CD4-positive, alpha-beta T cell treated with Interleukin-2 at 100 ng/mL for 4 hours (primary cell): ENCODE measurements around the gene CCDC69.

Source experiments
- DNase-seq: peaks from one replicate; pipeline ENCODE4 v3.0.0-alpha.2; 2020; ENCODE audit warnings: low spot score

CCDC69 gene

GRCh38 chr5:151142933-151143332 is 81.0 kb downstream of the CCDC69 start:
- no peak for DNase-seq

- peak; percentile 70 for DNase-seq
Observed at GRCh38 chr5:151141535-151141934, 82.4 kb downstream of the CCDC69 start.

- no peak for DNase-seq
Observed at GRCh38 chr5:151140686-151141459, 83.0 kb downstream of the CCDC69 start.

GRCh38 chr5:151139646-151140045 is 84.2 kb downstream of the CCDC69 start:
- peak; percentile 25 for DNase-seq

- DNase-seq: peak; percentile 67
Observed at GRCh38 chr5:151139015-151139414, 84.9 kb downstream of the CCDC69 start.

GRCh38 chr5:151138114-151138513 is 85.8 kb downstream of the CCDC69 start:
- no peak for DNase-seq

- no peak for DNase-seq
Observed at GRCh38 chr5:151137067-151137825, 86.6 kb downstream of the CCDC69 start.

GRCh38 chr5:151134228-151134627 is 89.7 kb downstream of the CCDC69 start:
- no peak for DNase-seq

GRCh38 chr5:151132963-151133362 is 90.9 kb downstream of the CCDC69 start:
- DNase-seq: no peak
